ENCODE data around the gene NUAK2.
"Not testable (repeated sequence)": the region's sequence is repeated elsewhere in the genome, so short reads cannot be mapped to it uniquely, and the experiment has no call there.

NUAK2 gene

DNA sequence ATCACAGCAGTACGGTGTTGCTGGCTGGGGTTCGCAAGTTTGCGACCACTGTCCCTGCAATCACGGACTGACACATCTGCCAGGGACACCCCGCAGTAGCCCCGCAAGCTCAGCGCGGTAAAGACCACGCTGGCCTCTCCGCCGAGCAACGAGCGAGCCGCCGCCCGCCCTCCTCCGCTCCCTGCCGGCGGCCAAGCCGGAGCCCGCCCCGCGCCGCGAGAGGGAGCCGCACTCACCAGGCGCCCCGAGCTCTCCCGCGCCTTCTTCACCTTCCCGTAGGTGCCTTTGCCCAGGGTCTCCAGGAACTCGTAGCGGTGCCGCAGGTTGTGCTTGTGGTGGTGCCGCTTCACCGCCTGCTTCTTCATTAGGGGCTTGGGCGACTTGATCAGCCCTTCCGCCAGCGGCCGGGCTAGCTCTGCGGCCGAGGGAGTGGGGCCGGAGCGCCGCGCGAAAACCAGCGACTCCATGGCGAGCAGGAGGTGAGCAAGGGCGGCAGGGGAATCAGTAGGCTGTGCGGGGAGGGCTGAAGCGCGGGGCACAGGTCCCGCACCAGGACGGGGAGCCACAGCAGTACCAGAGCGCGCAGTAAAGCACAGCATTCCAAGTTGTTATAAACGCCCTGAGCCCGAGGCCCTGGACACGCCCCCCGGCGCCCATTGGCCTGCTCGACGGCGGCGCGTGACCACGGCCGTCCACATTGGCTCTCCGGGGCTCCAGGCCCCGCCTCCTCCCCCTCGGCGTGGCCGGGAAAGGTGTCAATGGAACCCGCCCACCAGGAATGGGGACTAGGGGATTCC lies at the start of gene NUAK2:
Gene NUAK2 (minus strand): TSS at position 584 of the 797 bp plus-strand sequence. CDS start 117 bp downstream, at position 467.
- in situ Hi-C loops (cut with HindIII; ENCODE audit: low pct_ligation_motif_present, low pct_unique_long_range_greater_than_20kb, low sequenced_read_pairs) = no loop called here
- peak; percentile 96 for DNase-seq

DNA sequence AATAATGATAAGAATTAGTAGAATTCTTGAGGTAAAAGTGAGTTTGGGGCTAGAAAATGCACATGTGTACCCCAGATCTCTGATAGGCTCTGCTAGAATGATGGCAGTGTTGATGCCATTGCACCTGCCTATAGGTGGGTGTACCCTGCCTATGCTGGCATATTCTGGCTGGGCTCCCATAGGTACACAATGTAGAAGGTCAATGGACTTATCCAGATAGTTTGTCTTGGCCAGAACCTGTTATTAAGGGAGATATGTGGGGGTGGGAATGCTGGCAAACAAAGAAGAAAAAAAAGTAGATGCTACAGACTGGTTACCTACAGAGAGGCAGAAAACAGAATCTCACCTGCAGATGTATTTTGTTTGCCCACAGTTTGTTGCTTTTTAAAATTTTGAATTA lies 49.2 kb upstream of the NUAK2 start:
- in situ Hi-C loops (cut with HindIII; ENCODE audit: low pct_ligation_motif_present, low pct_unique_long_range_greater_than_20kb, low sequenced_read_pairs) = no loop called here
- no peak for DNase-seq

DNA sequence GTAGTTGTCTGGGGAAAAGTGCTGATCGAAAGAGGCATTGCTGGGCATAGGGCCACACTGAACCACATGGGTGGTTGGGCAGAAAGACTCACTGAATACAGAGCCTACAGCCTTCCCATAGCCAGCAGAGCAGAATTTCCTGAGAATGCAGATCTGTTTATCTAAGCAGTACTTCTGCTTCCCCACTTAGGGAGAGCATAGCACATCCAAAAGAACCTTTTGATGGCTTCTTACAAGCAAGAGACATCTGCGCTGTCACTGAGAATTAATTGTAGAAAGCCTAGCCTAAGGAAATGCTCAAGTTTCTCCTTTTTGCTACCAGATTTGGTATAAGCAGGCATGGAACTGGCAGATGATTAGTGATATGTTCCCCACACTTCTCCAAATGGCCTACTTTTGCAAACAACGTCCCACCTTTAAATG lies 48.2 kb upstream of the NUAK2 start:
- in situ Hi-C loops (cut with HindIII; ENCODE audit: low pct_ligation_motif_present, low pct_unique_long_range_greater_than_20kb, low sequenced_read_pairs) = no loop called here
- DNase-seq = no peak

DNA sequence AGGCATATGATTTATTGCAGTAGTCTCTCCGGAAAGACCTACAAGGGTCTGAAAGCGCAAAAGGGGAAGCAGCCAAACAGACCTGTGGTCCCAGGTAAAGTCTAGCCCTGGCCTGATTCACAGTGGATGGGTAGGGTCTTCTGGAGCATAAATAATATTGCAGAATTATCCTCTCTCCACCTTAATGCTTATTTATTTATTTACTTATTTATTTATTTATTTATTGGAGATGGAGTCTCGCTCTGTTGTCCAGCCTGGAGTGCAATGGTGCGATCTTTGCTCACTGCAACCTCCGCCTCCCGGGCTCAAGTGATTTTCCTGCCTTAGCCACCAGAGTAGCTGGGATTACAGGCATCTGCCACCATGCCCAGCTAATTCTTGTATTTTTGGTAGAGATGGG lies 46.9 kb upstream of the NUAK2 start:
- in situ Hi-C loops (cut with HindIII; ENCODE audit: low pct_ligation_motif_present, low pct_unique_long_range_greater_than_20kb, low sequenced_read_pairs) = no loop called here

DNA sequence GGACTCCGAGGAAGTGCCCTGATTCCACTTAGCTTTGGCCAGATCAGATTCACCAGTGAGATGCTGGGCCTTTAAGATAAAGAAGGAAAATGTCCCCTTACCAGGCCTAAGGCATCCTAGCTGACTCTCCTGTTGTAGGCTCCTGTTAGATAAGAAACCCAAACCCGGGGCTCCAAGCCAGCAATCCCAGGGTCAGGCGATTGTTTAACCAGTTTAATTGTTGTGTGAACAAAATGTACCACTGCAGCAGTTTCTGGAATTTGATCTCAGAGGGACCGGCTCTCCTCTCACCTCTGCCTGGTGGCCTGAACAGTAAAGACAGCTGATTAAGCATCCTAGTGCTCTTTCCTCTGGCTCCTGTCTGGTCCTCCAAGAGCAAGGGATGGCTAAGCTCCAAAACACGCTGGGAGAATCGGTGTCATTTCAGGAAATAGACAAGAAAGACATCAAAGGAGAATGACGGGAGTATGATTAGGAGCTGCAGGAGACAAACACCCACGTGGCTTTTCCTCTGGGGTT lies 44.5 kb upstream of the NUAK2 start:
- DNase-seq = no peak

More for the DNA sequence above, 46.9 kb upstream of the NUAK2 start:
- DNase-seq = no peak

DNA sequence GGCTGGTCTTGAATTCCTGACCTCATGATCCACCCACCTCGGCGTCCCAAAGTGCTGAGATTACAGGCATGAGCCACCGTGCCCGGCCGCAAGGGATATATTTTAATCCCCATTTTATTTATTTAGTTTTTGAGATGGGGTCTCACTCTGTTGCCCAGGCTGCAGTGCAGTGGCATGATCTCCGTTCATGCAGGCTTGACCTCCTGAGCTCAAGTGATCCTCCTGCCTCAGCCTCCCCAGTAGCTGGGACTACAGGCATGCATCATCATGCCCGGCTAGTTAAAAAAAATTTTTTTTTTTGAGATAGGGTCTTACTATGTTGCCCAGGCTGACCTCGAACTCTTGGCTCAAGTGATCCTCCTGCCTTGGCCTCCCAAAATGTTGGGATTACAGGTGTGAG lies 43.5 kb upstream of the NUAK2 start:
- DNase-seq; in situ Hi-C loops (cut with HindIII; ENCODE audit: low pct_ligation_motif_present, low pct_unique_long_range_greater_than_20kb, low sequenced_read_pairs): not testable (repeated sequence)

More for the DNA sequence above, 44.5 kb upstream of the NUAK2 start:
- in situ Hi-C loops (cut with HindIII; ENCODE audit: low pct_ligation_motif_present, low pct_unique_long_range_greater_than_20kb, low sequenced_read_pairs) = no loop called here

DNA sequence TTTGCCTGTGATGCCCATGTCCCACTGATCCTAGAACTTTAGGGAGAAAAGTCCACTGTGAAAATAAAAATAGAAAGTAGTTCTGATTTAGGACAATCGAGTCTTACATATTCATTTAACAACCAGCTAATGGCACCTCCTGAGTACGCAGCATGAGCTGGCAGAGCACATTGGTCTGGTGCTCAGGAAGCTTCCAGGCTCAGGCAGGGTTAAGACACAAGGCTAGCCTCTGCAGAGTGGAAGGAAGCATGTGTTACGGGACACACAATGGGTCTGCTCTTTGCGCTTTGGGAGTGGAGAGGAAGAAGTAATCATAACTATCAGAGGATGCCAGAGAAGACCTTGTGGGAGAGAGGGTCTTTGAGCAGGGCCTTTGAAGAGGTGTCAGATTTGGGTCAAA lies 39.3 kb upstream of the NUAK2 start:
- no peak for DNase-seq
- in situ Hi-C loops (cut with HindIII; ENCODE audit: low pct_ligation_motif_present, low pct_unique_long_range_greater_than_20kb, low sequenced_read_pairs) = no loop called here

DNA sequence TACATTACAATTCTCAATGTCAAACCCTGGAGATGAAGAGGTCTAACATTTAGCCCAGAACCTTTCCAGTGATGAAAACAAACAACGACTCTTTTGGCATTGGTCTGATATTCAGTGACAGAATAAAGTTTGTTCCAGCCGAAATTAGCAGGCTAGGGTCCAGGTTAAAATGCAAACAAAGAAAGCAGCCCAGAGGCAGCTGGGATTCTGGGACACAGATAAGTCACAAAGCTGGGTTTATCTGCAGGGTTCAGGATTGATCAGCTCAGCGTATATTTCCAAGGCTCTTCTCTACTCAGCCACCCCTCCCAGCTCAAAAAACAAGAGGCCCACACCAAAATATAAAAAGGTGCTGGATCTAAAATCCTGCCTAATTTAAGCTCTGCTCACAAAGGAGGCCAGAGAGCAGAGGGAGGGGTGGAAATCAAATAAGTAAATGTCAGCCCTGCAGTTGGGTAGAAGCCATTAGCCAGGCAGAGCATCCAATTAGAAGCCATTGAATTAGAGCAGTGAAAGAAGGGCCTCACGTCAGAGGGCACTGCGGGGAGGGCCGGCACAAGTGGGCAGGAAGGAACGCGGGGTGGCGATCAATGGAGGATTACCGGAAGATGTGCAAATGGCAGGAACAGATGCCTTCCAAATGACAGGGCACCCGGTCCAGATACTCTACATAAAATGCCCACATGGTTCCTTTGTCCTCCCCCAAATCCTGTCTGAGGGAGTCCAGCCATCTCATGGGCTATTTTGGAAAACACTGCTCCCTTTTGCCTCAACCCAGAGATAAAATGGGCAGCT lies 38.4 kb upstream of the NUAK2 start:
- in situ Hi-C loops (cut with HindIII; ENCODE audit: low pct_ligation_motif_present, low pct_unique_long_range_greater_than_20kb, low sequenced_read_pairs) = no loop called here
- no peak for DNase-seq

DNA sequence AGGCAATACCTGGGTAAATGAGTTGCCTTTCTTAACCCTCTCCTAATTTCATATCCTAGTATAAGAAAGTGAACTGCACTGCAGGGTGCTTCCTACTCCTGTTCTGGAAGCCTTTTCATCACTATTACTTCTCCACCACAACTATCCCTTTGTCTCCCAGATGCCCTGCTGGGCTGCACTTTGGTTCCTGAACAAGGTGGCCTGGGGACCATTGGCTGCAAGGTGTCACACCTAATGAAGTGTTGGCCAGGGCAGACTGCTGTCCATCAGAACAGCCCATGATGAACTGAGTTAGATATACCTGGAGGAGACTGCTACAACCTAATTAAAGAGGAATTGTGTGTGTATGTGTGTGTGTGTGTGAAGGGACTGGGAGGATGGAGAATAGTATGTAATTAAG lies 37.0 kb upstream of the NUAK2 start:
- in situ Hi-C loops (cut with HindIII; ENCODE audit: low pct_ligation_motif_present, low pct_unique_long_range_greater_than_20kb, low sequenced_read_pairs) = no loop called here
- no peak for DNase-seq

DNA sequence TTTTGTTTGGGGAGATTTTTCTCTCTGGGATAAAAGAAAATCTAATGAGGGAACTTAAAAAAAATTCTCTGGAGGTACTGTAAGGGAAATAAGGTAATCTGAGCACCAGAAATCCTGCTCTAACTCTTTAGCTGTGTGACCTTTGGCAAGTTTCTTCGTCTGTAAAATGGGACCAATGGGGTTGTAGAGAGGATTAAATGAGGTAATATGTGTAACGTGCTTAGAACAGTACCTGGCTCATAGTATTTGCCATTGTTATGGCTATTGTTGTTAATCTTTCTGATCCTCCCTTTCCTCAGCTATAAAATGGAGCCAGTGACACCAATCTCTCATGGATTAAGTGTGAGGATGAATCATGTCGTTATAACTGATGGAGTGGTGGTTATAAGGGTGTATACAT lies 36.0 kb upstream of the NUAK2 start:
- in situ Hi-C loops (cut with HindIII; ENCODE audit: low pct_ligation_motif_present, low pct_unique_long_range_greater_than_20kb, low sequenced_read_pairs) = no loop called here
- DNase-seq = no peak

DNA sequence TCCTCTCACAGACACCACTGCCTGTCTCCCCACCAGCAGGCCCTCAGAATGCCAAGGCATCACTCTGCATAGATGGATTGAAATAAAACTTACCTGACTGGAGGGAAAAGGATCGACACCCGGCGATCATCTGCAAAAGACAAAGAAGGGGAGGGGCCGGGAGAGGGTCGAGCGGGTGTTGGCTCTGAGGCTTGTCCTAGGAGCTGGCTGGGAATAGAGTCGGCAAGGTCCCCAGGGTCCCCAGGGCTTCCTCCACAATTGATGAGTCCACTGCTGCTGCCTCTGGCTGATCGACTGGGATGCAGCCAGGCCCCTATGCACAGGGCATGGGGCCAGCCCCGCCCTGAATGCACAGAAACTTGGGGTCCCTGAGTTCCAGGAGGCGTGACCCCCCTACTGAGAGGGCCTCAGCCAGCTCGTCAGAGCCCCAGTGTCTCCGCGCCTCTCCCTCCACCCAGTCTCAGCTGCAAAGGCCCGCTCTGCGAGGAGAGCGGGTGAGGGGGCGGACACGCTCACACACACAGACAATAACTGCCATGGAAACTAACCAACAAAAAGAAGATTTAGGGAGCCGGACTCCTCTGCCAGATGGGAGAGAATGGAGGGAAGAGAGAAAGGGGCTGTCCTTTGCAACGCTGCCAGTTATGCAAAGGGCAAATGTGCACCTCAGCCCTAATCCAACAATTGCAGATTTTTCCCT lies 35.0 kb upstream of the NUAK2 start, which contains the start of gene KLHDC8A:
Gene KLHDC8A (minus strand): TSS at position 483 of the 700 bp plus-strand sequence. CDS start 13,318 bp downstream, outside the sequence.
- no peak for DNase-seq
- in situ Hi-C loops (cut with HindIII; ENCODE audit: low pct_ligation_motif_present, low pct_unique_long_range_greater_than_20kb, low sequenced_read_pairs) = no loop called here

DNA sequence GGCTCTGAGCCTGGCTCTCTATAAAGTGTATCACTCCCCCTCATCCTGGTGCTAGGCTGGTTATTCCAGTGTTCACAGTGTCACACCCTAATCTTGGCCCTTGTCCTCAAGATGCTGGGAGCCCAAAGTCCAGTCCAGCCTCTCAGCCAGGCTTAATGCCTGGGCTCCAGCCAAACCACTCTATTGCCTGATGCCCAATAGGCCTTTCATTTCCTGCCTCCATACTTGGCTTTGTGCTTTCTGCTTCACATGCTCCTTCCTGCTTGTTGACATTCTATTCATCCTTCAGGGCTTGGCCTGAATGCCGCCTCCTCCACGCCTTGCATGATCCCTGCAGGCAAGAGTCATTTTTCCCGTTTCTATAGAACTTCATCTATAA lies 33.5 kb upstream of the NUAK2 start:
- in situ Hi-C loops (cut with HindIII; ENCODE audit: low pct_ligation_motif_present, low pct_unique_long_range_greater_than_20kb, low sequenced_read_pairs) = no loop called here
- DNase-seq = peak; percentile 17

DNA sequence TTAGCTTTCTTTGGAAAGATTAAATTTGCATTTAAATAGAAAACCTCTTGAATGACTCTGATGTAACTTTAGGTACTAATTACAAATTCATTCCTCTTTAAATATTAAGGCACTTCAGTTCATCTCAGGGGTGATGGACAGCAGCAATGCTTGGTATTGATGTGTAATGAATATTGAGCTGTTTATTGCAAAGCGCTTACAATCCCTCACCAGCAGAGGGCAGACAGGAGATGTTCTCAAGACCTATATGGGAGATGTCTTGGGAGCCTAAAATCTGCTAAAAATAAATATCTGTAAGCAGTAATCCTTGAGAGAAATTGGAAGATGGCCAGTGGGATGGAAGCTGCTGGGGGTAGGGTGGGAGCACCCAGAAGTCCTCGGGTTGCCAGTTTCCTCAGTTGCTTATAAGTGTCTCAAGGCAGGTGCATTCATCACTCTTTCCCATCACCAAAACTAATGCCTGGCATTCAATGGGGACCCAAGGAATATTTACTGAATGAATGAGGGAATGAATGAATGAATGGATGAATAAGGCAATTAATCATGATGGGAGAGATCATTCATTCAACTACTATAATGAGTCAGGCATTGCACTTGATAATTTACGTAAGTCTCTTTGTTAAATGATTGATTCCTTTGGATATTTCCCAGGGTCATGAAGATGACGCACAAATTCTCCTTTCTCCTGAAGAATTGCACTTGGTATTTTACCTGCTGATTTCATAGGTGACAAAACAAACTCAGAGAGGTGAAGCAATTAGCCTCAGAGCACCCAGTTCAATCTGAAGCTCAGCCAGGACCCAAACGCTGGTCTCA lies 32.9 kb upstream of the NUAK2 start:
- in situ Hi-C loops (cut with HindIII; ENCODE audit: low pct_ligation_motif_present, low pct_unique_long_range_greater_than_20kb, low sequenced_read_pairs) = no loop called here
- peak; percentile 69 for DNase-seq

DNA sequence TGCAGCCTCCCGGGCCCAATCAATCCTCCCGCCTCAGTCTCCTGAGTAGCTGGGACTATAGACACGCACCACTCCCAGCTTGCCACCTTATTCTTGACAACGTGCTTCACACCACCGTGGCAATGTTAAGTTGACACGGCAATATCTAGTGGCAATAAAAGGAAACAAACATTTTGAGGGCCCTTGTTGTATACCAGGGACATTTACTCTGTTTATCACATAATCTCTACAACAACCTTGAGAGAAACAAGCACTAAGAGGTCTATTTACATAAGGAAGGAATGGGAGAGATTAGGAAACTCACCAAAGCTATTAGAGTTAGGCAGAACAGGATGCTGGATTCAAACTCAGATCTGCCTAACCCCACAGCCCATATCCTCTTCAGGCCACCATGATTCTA lies 32.1 kb upstream of the NUAK2 start:
- in situ Hi-C loops (cut with HindIII; ENCODE audit: low pct_ligation_motif_present, low pct_unique_long_range_greater_than_20kb, low sequenced_read_pairs) = no loop called here
- no peak for DNase-seq

DNA sequence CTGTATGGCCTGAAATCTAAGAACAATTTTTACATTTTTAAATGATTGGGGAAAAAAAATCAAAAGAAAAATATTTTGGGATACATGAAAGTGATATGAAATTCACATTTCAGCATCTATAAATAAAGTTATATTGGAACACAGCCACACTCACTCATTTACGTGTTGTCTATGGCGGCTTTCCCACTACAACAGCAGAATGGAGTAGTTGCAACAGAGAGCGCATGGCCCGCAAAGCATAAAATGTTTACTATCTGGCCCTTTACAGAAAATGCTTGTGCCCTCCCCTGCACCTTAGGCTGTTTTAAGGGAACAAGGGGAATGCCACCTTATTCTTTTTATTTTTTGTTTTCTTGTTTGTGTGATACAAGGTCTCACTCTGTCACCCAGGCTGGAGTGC lies 31.6 kb upstream of the NUAK2 start:
- DNase-seq = no peak
- in situ Hi-C loops (cut with HindIII; ENCODE audit: low pct_ligation_motif_present, low pct_unique_long_range_greater_than_20kb, low sequenced_read_pairs) = no loop called here

DNA sequence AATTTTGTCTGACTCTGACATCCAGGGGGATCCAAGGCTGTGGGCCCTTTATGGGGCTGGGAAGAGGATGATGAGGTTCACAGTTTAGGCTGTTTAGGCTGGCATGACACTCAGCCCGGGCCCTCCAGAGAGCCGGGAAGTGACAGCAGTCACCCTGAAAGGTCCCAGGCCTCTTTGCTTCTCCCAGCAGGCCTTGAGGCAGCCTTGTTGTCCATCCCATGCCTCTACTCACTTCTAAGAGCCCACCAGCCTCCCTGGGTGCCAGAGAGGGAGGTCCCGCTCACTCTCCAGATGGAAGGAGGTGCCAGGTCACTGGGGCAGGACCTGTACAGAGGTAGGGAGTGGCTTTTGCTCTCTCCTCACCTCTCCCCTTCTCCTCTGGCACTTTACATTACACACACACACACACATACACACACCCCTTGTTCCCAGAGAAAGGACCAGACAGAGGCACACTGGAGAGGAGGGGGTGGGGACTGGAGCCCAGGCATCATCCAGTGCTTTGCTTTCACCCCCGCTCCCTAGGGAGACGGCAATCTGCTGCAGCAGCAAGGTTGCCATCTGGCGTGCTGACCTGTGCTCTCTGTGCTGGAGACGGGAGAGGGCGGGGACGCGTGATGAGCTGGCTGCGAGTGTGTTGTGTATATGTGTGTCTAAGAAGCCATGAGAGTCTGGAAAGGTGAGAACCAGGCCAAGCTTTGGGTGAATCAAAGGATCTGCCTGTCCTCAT lies 30.6 kb upstream of the NUAK2 start:
- in situ Hi-C loops (cut with HindIII; ENCODE audit: low pct_ligation_motif_present, low pct_unique_long_range_greater_than_20kb, low sequenced_read_pairs) = no loop called here
- DNase-seq = no peak

DNA sequence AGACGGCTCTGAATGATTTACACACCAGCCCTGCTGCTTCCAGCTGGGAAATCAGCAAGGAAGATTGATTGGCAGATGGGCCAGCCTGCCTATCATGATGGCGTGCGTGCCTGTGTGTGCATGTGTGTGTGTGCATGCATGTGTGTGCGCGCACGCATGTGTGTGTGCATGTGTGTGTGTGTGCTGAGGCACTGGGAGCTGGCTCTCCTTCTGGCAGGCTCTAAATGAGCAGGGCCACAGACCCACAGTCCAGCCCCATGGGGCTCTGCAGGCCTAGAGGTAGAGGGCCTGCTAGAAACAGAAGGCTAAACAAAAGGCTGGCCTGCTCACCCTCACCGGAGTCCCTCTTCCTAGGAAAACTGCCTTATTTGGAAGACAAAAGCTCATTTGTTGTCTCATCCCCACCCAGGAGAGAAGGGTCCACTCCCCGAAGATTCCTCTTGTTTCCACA lies 29.2 kb upstream of the NUAK2 start:
- DNase-seq = no peak
- in situ Hi-C loops (cut with HindIII; ENCODE audit: low pct_ligation_motif_present, low pct_unique_long_range_greater_than_20kb, low sequenced_read_pairs) = no loop called here
